DMS153 treated with DMSO at 0.1 percent for 48 hours (cell line): Measurements from ENCODE around the gene NCMAP.
A peak's percentile ranks its signal among the peaks of the same experiment; 100 is the strongest.

Experiments
- DNase-seq: peaks from one replicate; lab custom pipeline; 2025; ENCODE audit not compliant: unreplicated experiment; lab: John Stamatoyannopoulos, UW

NCMAP gene

GRCh38 chr1:24621121-24621520 is 65.2 kb downstream of the NCMAP start:
- no peak for DNase-seq

GRCh38 chr1:24622218-24622617 is 66.3 kb downstream of the NCMAP start:
- no peak for DNase-seq

GRCh38 chr1:24632832-24633175 is 76.9 kb downstream of the NCMAP start:
- no peak for DNase-seq

GRCh38 chr1:24635195-24635843 is 79.4 kb downstream of the NCMAP start:
- DNase-seq = peak; percentile 68

- no peak for DNase-seq
Observed at GRCh38 chr1:24636661-24637357, 80.9 kb downstream of the NCMAP start.

GRCh38 chr1:24639094-24639493 is 83.2 kb downstream of the NCMAP start:
- no peak for DNase-seq

GRCh38 chr1:24639881-24640280 is 84.0 kb downstream of the NCMAP start:
- peak; percentile 26 for DNase-seq

- no peak for DNase-seq
Observed at GRCh38 chr1:24640288-24640687, 84.4 kb downstream of the NCMAP start.

- no peak for DNase-seq
Observed at GRCh38 chr1:24641646-24642151, 85.8 kb downstream of the NCMAP start.

- peak; percentile 95 for DNase-seq
Observed at GRCh38 chr1:24642481-24643362, 86.8 kb downstream of the NCMAP start, which contains the start of gene SRRM1. TSS of gene SRRM1 (plus strand) at chr1:24643302. CDS start at chr1:24643327, 25 bp downstream.

GRCh38 chr1:24643363-24644099 is 87.6 kb downstream of the NCMAP start:
- DNase-seq = no peak

- no peak for DNase-seq
Observed at GRCh38 chr1:24644100-24644384, 88.2 kb downstream of the NCMAP start.

- DNase-seq = no peak
Observed at GRCh38 chr1:24648919-24649318, 93.0 kb downstream of the NCMAP start.

- DNase-seq = no peak
Observed at GRCh38 chr1:24652382-24652781, 96.5 kb downstream of the NCMAP start.

GRCh38 chr1:24654010-24654409 is 98.1 kb downstream of the NCMAP start:
- DNase-seq = no peak

GRCh38 chr1:24656046-24656445 is 100.2 kb downstream of the NCMAP start:
- no peak for DNase-seq

- no peak for DNase-seq
Observed at GRCh38 chr1:24657781-24658180, 101.9 kb downstream of the NCMAP start.
